Gastroesophageal sphincter (tissue), 4 donors: Measurements from ENCODE around the gene ZNF215. TPM values are rescaled to one million over a fixed set of nuclear protein-coding genes. Genes with fewer than 3 reads are reported as not detected.

Source experiments
- ATAC-seq: fragments of 150-250 bp; one replicate; pipeline ENCODE4 v1.9.1; 2016; ENCODE audit warnings: mild to moderate bottlenecking, moderate library complexity
- H3K27ac ChIP-seq, 4 donors: fragments of 200-600 bp; sonication (generic) in 3 of 4; 1 replicate in 3 of 4; 2 replicates in 1 of 4; pipeline ENCODE4 v1.5.1; 2016 to 2019
- H3K27me3 ChIP-seq: fragments of 200-600 bp; sonication (generic); one replicate; pipeline ENCODE4 v1.5.1; 2019
- H3K36me3 ChIP-seq, 2 donors: fragments of 200-600 bp; sonication (generic); one replicate each; pipeline ENCODE4 v1.5.1; 2019; ENCODE audit warnings: control low read depth in 1 of 2
- H3K4me1 ChIP-seq, 3 donors: fragments of 200-600 bp; sonication (generic); 1 replicate in 2 of 3; 2 replicates in 1 of 3; pipeline ENCODE4 v1.5.1; 2016 to 2019; ENCODE audit warnings: control low read depth in 2 of 3
- H3K4me3 ChIP-seq, 2 donors: fragments of 200-600 bp; sonication (generic); one replicate each; pipeline ENCODE4 v1.5.1; 2019; ENCODE audit warnings: mild to moderate bottlenecking in 1 of 2, moderate library complexity in 1 of 2
- H3K9me3 ChIP-seq, 3 donors: fragments of 200-600 bp; sonication (generic); one replicate each; pipeline ENCODE4 v1.5.1; 2017 to 2019; ENCODE audit warnings: control low read depth in 2 of 3
- EP300 ChIP-seq: sonication (generic); formaldehyde crosslinking; IDR thresholded peaks from one replicate; pipeline ENCODE4 v1.6.1; 2017; ENCODE audit warnings: antibody characterized with exemption, mild to moderate bottlenecking
- POLR2A ChIP-seq, 2 donors: fragments of 450-650 bp; IDR thresholded peaks; one replicate each; pipeline ENCODE4 v1.6.1; 2017; ENCODE audit warnings: antibody characterized with exemption in 2 of 2, mild to moderate bottlenecking in 2 of 2, moderate library complexity in 1 of 2
- POLR2AphosphoS5 ChIP-seq: sonication (generic); formaldehyde crosslinking; IDR thresholded peaks from one replicate; pipeline ENCODE4 v1.6.1; 2017; ENCODE audit warnings: antibody characterized with exemption
- WGBS, 2 donors: methylation state at CpG; one replicate each; pipeline ENCODE4 v1.1.5; 2018; ENCODE audit warnings: low coverage in 1 of 2; 5-methylcytosine and 5-hydroxymethylcytosine counted together
- total RNA-seq, 4 donors: library from RNA; depleted of rRNA; stranded (reverse); fragments of >200 nt; gene quantifications; one replicate each; pipeline ENCODE4 v1.1.0, GENCODE V29; 2016
- TF ChIP-seq, protein P1 (sequence below), 4 experiments: fragments of 200-600 bp in 2 of 4; fragments of 450-650 bp in 2 of 4; sonication (generic) in 1 of 4; IDR thresholded peaks; one replicate each; pipeline ENCODE4 v1.5.1; 2017 to 2019; ENCODE audit warnings: antibody characterized with exemption in 4 of 4, mild to moderate bottlenecking in 2 of 4, moderate library complexity in 2 of 4

Gene ZNF215
- total RNA-seq, 4 donors from 2014 or later: 0.20 to 0.54 (median 0.36) TPM

DNA sequence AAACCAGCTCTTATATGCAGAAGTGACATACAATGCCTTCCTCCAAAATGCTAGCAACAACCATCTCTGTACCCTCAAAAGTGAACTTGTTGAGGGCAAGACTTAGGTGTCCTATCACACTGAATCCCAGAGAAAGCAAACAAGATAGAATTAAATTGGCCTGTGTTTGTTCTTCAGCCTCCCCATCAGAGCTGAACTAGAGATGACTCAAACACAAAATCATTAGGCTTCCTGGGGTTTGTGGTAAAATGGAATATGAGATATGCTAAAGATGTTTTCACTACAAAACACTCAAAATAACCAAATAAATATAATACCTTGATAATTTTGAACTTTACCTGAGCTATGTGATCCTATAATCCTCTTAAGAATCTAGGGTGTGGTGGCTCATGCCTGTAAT is 62.3 kb downstream of the ZNF215 start:
- H3K4me3 ChIP-seq: no peak overlapping the region
- ATAC-seq: no peak
- H3K4me1 ChIP-seq: peaks cover 0 to 12% (median 3%) of the 10 kb centered on the region in 3 donors
- TF ChIP-seq POLR2AphosphoS5 (no peak), EP300 (no peak), POLR2A (IDR thresholded peaks at IDR 0.05) (no peak)
- TF ChIP-seq, protein P1, sequence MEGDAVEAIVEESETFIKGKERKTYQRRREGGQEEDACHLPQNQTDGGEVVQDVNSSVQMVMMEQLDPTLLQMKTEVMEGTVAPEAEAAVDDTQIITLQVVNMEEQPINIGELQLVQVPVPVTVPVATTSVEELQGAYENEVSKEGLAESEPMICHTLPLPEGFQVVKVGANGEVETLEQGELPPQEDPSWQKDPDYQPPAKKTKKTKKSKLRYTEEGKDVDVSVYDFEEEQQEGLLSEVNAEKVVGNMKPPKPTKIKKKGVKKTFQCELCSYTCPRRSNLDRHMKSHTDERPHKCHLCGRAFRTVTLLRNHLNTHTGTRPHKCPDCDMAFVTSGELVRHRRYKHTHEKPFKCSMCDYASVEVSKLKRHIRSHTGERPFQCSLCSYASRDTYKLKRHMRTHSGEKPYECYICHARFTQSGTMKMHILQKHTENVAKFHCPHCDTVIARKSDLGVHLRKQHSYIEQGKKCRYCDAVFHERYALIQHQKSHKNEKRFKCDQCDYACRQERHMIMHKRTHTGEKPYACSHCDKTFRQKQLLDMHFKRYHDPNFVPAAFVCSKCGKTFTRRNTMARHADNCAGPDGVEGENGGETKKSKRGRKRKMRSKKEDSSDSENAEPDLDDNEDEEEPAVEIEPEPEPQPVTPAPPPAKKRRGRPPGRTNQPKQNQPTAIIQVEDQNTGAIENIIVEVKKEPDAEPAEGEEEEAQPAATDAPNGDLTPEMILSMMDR (IDR thresholded peaks at IDR 0.05): no peak
- H3K27ac ChIP-seq: no peak overlapping the region
- no peaks in the 10 kb centered on the region for H3K27me3 ChIP-seq
- H3K36me3 ChIP-seq: no peaks in the 10 kb centered on the region
- no peaks in the 10 kb centered on the region for H3K9me3 ChIP-seq

DNA sequence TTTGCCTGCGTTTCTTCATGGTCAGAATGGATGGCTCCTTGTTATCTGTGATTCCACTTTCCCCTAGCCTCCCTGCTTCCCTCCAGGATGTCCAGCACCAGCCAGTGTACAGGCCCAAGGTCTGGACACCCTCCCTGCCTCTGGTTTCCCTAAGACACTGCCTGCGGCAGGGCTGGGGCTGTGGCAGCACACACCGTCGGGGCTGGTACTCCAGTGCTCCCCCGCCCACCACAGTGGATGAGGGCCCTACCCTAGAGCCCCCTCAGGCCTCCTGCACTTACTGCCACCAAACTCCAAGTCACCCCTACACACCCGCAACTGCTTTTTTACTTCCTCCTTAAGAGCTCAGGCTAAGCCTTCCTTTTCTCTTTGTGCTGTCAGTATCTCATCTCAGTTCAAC is 65.0 kb downstream of the ZNF215 start:
- Histone ChIP-seq H3K36me3 (no peaks in the 10 kb centered on the region), H3K9me3 (no peaks in the 10 kb centered on the region), H3K27me3 (no peaks in the 10 kb centered on the region), H3K27ac (no peak overlapping the region), H3K4me1 (peaks cover 0 to 12% (median 3%) of the 10 kb centered on the region in 3 donors), H3K4me3 (no peak overlapping the region)
- ATAC-seq: no peak
- TF ChIP-seq, protein P1 (IDR thresholded peaks at IDR 0.05): no peak
- TF ChIP-seq POLR2AphosphoS5: no peak
- TF ChIP-seq POLR2A (IDR thresholded peaks at IDR 0.05): no peak
- TF ChIP-seq EP300: no peak
- 68 to 77% methylated on average over 3 to 4 of the region's 6 CpGs for WGBS, 2 donors

DNA sequence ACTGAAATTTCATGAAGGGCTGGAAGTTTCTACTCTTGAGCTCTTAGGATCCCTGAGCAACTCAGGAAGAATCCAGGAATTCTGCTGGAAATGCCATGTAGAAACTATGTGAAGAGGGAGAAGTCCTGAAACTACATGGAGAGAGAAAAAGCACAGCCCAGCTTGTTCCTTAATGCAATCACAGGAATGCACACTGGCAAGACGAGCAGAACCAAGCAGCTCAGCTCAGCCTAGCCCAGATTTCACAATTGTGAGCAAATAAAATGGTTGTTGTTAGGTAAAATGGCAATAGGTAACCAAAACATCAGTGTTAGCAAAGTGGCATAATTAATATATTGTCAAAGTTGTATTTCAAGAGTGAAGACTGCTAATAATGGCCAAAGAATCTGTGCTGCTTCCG is 65.8 kb downstream of the ZNF215 start:
- H3K9me3 ChIP-seq: no peaks in the 10 kb centered on the region
- WGBS, 2 donors: 54 to 80% methylated on average over 2 of the region's 2 CpGs
- TF ChIP-seq EP300: no peak
- peak; percentile 28 for TF ChIP-seq POLR2AphosphoS5
- H3K27ac ChIP-seq: peak overlapping the region in 2 of 4 donors; percentile 7 to 35
- no peaks in the 10 kb centered on the region for H3K36me3 ChIP-seq
- no peak overlapping the region for H3K4me3 ChIP-seq
- peaks cover 0 to 12% (median 3%) of the 10 kb centered on the region in 3 donors for H3K4me1 ChIP-seq
- ATAC-seq: peak; percentile 61
- H3K27me3 ChIP-seq: no peaks in the 10 kb centered on the region

DNA sequence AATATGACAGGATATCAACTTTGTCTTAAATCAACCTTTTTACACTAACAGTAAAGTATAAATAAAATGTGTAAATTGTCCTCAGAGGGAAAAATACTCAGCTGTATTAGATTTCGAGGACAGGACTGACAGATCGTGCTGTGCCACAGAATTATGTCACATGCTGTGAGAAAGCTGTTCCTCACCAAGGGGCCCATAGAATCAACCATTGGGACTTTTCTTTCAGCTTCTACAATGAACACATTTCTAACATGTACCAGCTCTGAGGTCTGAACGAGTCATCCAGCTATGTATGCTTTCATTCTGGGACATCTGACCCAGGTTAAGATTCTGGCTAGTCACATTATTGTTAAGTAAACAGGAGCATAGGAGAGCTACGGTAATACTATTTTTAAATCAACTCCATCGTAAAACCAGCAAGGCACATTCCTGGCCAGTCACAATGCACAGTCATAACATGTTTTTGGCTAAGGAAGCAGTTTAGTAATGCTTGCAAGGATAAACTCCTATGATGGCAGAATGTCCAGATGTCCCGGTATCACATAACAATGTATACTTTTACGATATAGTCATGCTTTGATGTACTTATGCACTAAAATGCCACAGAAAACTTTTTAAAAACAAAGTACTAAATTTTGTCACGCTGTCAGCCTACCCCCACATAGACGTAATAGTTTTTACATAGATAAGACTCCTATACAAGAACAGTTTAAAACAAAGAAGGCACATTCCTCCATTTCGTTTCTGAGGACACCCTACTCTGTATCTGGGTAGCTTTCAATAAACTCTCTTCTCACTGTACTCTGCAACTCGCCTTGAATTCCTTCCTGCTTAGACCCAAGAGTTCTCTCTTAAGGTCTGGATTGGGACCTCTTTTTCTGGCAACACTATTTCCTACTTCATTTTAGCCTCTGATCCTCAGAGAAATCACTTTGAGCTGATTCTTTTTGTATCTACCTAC is 66.5 kb downstream of the ZNF215 start:
- TF ChIP-seq EP300 (no peak), POLR2AphosphoS5 (peak; percentile 78), POLR2A (IDR thresholded peaks at IDR 0.05) (no peak)
- TF ChIP-seq, protein P1 (IDR thresholded peaks at IDR 0.05): no peak
- no peak overlapping the region for H3K4me3 ChIP-seq

DNA sequence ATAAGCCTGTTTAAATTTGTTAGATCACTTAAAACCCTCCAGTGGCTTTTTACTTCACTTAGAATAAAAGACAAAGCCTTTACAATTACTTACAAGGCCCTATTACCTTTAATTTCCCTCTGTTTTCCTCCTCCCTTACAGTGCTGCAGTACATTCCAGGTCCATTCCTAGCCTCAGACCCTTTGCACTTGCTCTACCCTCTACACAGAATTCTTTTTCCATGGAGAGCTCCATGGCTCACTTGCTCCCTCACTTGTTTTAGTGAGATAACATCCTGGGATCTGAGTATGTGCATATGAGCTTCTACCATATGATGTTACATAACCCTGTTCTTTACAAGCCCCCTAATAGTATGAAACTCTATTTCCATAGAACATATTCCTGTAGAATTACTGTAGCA is 69.5 kb downstream of the ZNF215 start:
- TF ChIP-seq POLR2AphosphoS5: no peak
- no peak for TF ChIP-seq POLR2A (IDR thresholded peaks at IDR 0.05)
- no peak for TF ChIP-seq EP300
- TF ChIP-seq, protein P1 (IDR thresholded peaks at IDR 0.05): no peak
- ATAC-seq: no peak
- no peak overlapping the region for H3K4me3 ChIP-seq
- peaks cover 0 to 12% of the 10 kb centered on the region in 2 donors for H3K36me3 ChIP-seq
- no peaks in the 10 kb centered on the region for H3K27me3 ChIP-seq
- peaks cover 0 to 12% (median 3%) of the 10 kb centered on the region in 3 donors for H3K4me1 ChIP-seq
- no peaks in the 10 kb centered on the region for H3K9me3 ChIP-seq
- H3K27ac ChIP-seq: no peak overlapping the region

More for the DNA sequence above, 66.5 kb downstream of the ZNF215 start:
- Histone ChIP-seq H3K27ac (peak overlapping the region in 2 of 4 donors; percentile 7 to 35), H3K36me3 (no peaks in the 10 kb centered on the region), H3K4me1 (peaks cover 0 to 12% (median 3%) of the 10 kb centered on the region in 3 donors), H3K9me3 (no peaks in the 10 kb centered on the region), H3K27me3 (no peaks in the 10 kb centered on the region)
- ATAC-seq: peak; percentile 67
- 23 to 44% methylated on average over 9 to 11 of the region's 11 CpGs for WGBS, 2 donors
